Endothelial cell (in vitro differentiated cells): ENCODE data around the gene TGM1. TPM values are rescaled to one million over a fixed set of nuclear protein-coding genes. Genes with fewer than 3 reads are reported as not detected.

ENCODE experiments used
- DNase-seq: peaks from one replicate; pipeline ENCODE4 v3.0.0; 2021; ENCODE audit warnings: low spot score
- H3K27ac Mint-ChIP-seq: one replicate; pipeline ENCODE4 v1.8.0; 2021; ENCODE audit warnings: mixed read lengths, inconsistent platforms; ENCODE audit not compliant: unreplicated experiment
- H3K27me3 Mint-ChIP-seq: one replicate; pipeline ENCODE4 v1.8.0; 2021; ENCODE audit warnings: mild to moderate bottlenecking, moderate library complexity, mixed read lengths, inconsistent platforms; ENCODE audit not compliant: unreplicated experiment
- H3K36me3 Mint-ChIP-seq: one replicate; pipeline ENCODE4 v1.8.0; 2021; ENCODE audit warnings: mild to moderate bottlenecking, low read depth, mixed read lengths, inconsistent platforms; ENCODE audit not compliant: unreplicated experiment
- H3K4me1 Mint-ChIP-seq: one replicate; pipeline ENCODE4 v1.8.0; 2021; ENCODE audit warnings: mild to moderate bottlenecking, mixed read lengths, inconsistent platforms; ENCODE audit not compliant: unreplicated experiment
- H3K4me3 Mint-ChIP-seq: one replicate; pipeline ENCODE4 v1.8.0; 2021; ENCODE audit warnings: mild to moderate bottlenecking, mixed read lengths, inconsistent platforms; ENCODE audit not compliant: unreplicated experiment
- H3K9me3 Mint-ChIP-seq: one replicate; pipeline ENCODE4 v1.8.0; 2021; ENCODE audit warnings: mixed read lengths, inconsistent platforms; ENCODE audit not compliant: unreplicated experiment
- total RNA-seq: library from RNA; stranded (reverse); fragmentation: NEBNext Ultra II Directional; extraction: Animal tissue kit (Norgen Biotek cat#: 25700); gene quantifications from one replicate; pipeline ENCODE4 v1.2.1, GENCODE V29; 2021; ENCODE audit not compliant: unreplicated experiment
- TF ChIP-seq, protein P1 (sequence below): fragments of 200-600 bp; sonication (generic); IDR thresholded peaks from one replicate; pipeline ENCODE4 v1.5.0; 2021; ENCODE audit warnings: antibody characterized with exemption; ENCODE audit not compliant: unreplicated experiment

TGM1 gene
- total RNA-seq, 1 donor from 2014 or later = 1.7 TPM

DNA sequence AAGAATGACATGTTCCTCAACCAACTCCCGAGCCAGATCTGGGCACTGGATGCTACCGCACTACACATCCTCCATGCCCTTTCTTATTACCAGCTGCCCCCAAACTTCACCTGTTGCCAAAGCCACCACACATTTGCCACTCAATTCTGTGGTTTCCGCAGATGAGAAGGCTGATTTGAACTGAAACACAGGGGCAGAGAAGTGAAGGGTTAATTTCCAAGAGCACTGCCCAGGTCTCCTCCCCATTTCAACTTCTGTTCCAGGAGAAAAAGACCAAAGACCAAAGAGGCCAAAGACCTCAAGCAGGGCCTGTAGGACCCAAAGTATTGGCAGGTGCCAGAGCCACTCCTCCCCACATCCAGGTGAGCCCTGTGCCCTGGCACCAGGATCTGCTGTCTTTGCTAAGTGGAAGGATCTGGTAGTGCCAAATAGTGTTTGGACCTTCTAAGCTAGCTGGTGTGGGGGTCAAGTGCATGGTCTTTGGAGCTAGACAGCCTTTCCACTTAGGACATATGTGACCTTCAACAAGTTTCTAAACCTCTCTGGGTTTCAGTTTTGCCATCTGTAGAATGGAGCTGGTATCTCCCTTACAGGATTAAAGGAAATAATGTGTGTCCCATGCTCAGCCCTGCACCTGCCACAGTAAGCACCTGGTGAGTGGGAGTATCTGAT lies 28.6 kb upstream of the TGM1 start:
- Mint-ChIP-seq H3K27ac (no peak overlapping the region), H3K27me3 (peaks cover 5% of the 10 kb centered on the region), H3K4me1 (no peaks in the 10 kb centered on the region), H3K4me3 (no peak overlapping the region), H3K9me3 (no peaks in the 10 kb centered on the region), H3K36me3 (peaks cover 26% of the 10 kb centered on the region)
- no peak for DNase-seq
- TF ChIP-seq, protein P1, sequence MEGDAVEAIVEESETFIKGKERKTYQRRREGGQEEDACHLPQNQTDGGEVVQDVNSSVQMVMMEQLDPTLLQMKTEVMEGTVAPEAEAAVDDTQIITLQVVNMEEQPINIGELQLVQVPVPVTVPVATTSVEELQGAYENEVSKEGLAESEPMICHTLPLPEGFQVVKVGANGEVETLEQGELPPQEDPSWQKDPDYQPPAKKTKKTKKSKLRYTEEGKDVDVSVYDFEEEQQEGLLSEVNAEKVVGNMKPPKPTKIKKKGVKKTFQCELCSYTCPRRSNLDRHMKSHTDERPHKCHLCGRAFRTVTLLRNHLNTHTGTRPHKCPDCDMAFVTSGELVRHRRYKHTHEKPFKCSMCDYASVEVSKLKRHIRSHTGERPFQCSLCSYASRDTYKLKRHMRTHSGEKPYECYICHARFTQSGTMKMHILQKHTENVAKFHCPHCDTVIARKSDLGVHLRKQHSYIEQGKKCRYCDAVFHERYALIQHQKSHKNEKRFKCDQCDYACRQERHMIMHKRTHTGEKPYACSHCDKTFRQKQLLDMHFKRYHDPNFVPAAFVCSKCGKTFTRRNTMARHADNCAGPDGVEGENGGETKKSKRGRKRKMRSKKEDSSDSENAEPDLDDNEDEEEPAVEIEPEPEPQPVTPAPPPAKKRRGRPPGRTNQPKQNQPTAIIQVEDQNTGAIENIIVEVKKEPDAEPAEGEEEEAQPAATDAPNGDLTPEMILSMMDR = no peak

DNA sequence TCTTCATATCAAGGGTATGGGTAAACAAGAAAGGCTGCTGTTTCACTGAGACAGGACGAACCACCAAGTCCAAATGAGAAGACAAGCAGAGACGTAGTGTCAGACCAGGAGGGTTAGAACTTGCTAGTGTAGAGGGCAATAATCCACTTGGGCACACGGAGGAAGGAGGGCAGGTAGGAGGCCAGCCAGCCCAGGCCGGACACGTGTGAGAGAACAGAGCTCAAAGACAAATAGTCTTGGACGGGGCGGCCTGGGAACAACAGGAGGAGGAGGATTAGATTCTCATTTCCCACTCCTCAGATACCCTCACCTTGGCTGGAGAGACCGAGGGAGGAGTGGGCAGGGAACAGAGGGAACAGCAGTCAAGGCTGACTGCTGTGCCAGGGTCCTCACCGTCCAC lies 27.8 kb upstream of the TGM1 start:
- Mint-ChIP-seq H3K4me3 (no peak overlapping the region), H3K9me3 (no peaks in the 10 kb centered on the region), H3K27ac (no peak overlapping the region), H3K27me3 (peaks cover 8% of the 10 kb centered on the region), H3K36me3 (peaks cover 21% of the 10 kb centered on the region), H3K4me1 (no peaks in the 10 kb centered on the region)
- DNase-seq = no peak
- TF ChIP-seq, protein P1 = no peak

DNA sequence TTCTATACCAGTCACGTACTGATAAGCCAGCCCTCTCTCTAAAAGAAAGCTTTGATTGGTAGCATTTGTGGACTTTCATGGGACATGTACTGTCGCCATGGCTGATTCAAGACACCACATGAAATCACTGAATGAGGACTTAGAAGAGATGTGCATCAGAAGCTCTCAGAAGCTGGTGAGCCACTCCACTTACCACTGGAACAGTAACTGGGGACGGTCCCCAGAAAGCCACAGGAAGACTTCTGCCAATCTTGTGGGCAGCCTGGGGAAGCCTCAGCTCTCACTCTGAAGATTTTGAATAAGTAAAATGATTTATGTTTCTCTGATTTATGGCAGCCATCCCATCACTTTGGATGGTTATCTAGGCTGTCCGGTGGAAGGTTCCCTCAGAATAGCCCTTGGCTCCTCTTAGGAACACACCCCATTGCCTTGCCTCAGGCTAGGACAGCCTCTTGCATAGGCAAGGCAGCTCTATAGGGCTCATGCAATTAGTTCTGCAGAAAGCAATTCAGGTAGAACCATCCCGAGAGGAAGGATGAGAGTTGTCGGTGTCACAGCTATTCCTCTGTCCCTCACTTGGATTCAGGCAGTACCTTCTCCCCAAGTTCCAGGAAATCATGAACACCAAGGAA lies 26.8 kb upstream of the TGM1 start:
- DNase-seq = no peak
- Mint-ChIP-seq H3K27me3 (peaks cover 11% of the 10 kb centered on the region), H3K4me3 (no peak overlapping the region), H3K36me3 (peaks cover 15% of the 10 kb centered on the region), H3K9me3 (no peaks in the 10 kb centered on the region), H3K27ac (no peak overlapping the region), H3K4me1 (no peaks in the 10 kb centered on the region)
- TF ChIP-seq, protein P1 = no peak

DNA sequence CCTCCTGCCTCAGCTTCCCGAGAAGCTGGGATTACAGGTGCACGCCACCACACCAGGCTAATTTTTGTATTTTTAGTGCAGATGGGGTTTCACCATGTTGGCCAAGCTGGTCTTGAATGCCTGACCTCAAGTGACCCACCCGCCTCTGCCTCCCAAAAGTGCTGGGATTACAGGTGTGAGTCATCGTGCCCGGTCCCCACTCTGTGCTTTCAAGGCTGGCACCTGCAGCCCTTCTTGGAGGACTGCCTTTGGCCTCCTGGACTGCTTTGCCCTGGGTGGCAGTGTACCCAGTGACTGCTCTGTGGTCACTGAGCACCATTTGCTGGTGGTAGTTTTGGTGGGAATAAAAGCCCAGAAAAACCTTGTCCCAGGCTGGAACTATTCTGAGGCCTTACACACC lies 24.0 kb upstream of the TGM1 start:
- H3K27me3 Mint-ChIP-seq = peaks cover 13% of the 10 kb centered on the region
- H3K9me3 Mint-ChIP-seq = no peaks in the 10 kb centered on the region
- DNase-seq = no peak
- no peaks in the 10 kb centered on the region for H3K4me1 Mint-ChIP-seq
- peaks cover 15% of the 10 kb centered on the region for H3K36me3 Mint-ChIP-seq
- H3K4me3 Mint-ChIP-seq = no peak overlapping the region
- H3K27ac Mint-ChIP-seq = no peak overlapping the region
- TF ChIP-seq, protein P1 = no peak

DNA sequence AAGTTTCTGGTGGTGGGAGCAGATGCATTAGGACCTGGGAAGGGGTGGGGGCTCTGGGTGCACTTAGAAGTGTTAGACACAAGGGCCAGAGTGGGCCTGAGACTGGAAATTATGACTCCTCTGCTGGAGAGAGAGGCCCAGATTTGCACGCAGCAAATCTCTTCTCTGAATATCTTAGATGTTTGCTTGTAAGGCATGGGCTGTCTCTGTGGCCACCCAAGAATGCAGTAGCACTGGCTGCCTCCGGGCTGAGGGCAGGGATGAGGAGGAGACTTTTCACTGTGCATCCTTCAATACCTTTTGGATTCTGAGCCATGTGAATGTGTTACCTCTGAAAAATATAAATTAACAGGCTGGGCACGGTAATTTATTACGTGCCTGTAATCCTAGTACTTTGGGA lies 22.4 kb upstream of the TGM1 start:
- Mint-ChIP-seq H3K4me3 (no peak overlapping the region), H3K36me3 (peaks cover 4% of the 10 kb centered on the region), H3K27me3 (peaks cover 17% of the 10 kb centered on the region), H3K9me3 (no peaks in the 10 kb centered on the region), H3K4me1 (no peaks in the 10 kb centered on the region), H3K27ac (no peak overlapping the region)
- no peak for DNase-seq
- TF ChIP-seq, protein P1 = no peak
